ENCODE measurements around the gene FBXW11.
A peak's percentile ranks its signal among the peaks of the same experiment; 100 is the strongest.

The FBXW11 gene

GRCh38 chr5:171857489-171857876, 149.0 kb downstream of the FBXW11 start:
- FAIRE-seq: no peak

GRCh38 chr5:171855798-171856763, 150.4 kb downstream of the FBXW11 start:
- no peak for FAIRE-seq

GRCh38 chr5:171855265-171855664, 151.2 kb downstream of the FBXW11 start:
- FAIRE-seq: no peak

GRCh38 chr5:171852255-171852681, 154.2 kb downstream of the FBXW11 start:
- no peak for FAIRE-seq

- FAIRE-seq: no peak
Measured at GRCh38 chr5:171851251-171851650, 155.2 kb downstream of the FBXW11 start.

- no peak for FAIRE-seq
Measured at GRCh38 chr5:171850324-171850947, 156.0 kb downstream of the FBXW11 start.

- no peak for FAIRE-seq
Measured at GRCh38 chr5:171849585-171850323, 156.7 kb downstream of the FBXW11 start.

GRCh38 chr5:171848911-171849520, 157.4 kb downstream of the FBXW11 start:
- no peak for FAIRE-seq

GRCh38 chr5:171848486-171848885, 158.0 kb downstream of the FBXW11 start:
- FAIRE-seq: no peak

- no peak for FAIRE-seq
Measured at GRCh38 chr5:171848006-171848405, 158.4 kb downstream of the FBXW11 start.

GRCh38 chr5:171847026-171847425, 159.4 kb downstream of the FBXW11 start:
- FAIRE-seq: no peak

- FAIRE-seq: no peak
Measured at GRCh38 chr5:171846323-171846722, 160.1 kb downstream of the FBXW11 start.

- FAIRE-seq: no peak
Measured at GRCh38 chr5:171845857-171846256, 160.6 kb downstream of the FBXW11 start.

- no peak for FAIRE-seq
Measured at GRCh38 chr5:171845040-171845630, 161.3 kb downstream of the FBXW11 start.

- no peak for FAIRE-seq
Measured at GRCh38 chr5:171842777-171843328, 163.6 kb downstream of the FBXW11 start.

- no peak for FAIRE-seq
Measured at GRCh38 chr5:171841984-171842776, 164.3 kb downstream of the FBXW11 start.

GRCh38 chr5:171840711-171841522, 165.5 kb downstream of the FBXW11 start:
- FAIRE-seq: peak; percentile 60

GRCh38 chr5:171840066-171840465, 166.4 kb downstream of the FBXW11 start:
- FAIRE-seq: no peak

- FAIRE-seq: no peak
Measured at GRCh38 chr5:171839112-171839511, 167.3 kb downstream of the FBXW11 start.

GRCh38 chr5:171838066-171838465, 168.4 kb downstream of the FBXW11 start:
- no peak for FAIRE-seq

All from islet of Langerhans (tissue), 1 donor.